Activated CD8-positive, alpha-beta memory T cell treated with anti-CD3 and anti-CD28 coated beads, Interleukin-2, amount 50 U/mL, for 4 hours (primary cell): Measurements from ENCODE around the gene SYAP1.
"Not testable (repeated sequence)": the region's sequence is repeated elsewhere in the genome, so short reads cannot be mapped to it uniquely, and the experiment has no call there.

ENCODE experiments used
- DNase-seq: peaks from one replicate; pipeline ENCODE4 v3.0.0-alpha.2; 2020

SYAP1 gene

DNA sequence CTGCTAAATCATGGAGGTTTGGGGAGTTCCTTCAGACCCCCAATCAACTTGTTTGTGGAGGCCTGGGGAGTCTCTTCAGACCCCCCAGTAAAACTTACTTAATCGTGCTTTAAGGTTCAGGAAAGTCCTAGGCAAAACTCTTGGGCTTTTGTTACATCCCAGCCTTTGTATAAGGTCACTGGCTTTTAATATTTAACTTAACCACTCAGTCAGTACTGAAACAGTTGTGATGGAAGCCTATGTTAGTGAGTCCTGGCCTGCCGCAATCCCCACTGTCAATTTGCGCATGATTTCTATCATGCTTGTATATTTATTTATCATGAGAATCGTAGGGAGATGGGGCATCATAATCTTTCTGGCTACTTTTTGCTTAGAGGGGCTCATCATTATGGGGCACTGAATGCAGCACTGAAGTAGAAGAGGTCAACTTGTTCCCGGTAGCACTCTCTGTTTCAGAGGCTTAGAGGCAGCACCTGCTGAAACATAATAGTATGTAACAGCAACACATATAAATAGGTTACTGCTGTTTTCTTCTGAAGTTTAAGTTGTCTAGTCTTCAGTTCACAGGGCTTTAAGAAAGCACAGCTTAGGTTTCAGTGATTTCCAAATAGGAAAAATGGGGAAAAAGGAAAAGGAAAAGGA is 7.1 kb downstream of the SYAP1 start:
- not testable (repeated sequence) for DNase-seq

DNA sequence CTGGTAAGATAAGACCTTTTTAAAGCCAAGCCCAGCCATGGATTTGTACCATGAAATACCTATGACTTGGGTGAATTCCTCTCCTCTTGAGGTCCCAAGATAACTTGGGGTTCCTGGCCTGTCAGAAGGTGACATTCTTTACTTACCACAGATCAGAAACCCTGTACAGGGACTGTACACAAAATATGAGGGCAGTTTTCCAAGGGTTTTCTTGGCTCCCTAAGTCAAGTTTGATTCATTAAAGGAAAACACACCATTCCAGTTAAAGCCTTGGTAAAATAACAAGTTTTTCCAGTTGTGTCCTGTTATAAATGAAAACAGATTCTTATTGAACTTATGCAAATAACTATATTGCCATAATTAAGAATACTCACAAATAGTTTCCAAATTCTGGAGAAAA is 8.2 kb downstream of the SYAP1 start:
- no peak for DNase-seq

DNA sequence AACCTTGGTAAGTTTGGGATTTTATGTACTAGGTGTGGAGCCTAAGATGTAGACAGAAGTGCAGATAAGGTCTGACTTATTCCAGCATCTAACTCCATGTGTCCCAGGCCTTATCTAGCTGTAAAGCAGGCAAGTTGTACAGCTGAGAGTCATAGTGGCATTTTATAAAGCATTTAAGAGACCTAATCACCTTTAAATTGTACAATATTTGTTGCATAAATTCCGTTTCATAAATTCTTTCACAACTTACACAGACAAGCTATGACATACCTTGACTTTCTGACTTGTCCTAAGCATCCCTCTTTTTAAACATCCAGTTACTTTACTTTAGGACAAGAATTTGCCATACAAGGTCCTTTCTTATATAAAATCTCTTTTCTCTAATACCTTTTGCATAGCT is 11.0 kb downstream of the SYAP1 start:
- DNase-seq, result no peak

GRCh38 chrX:16733013-16733412 is 13.6 kb downstream of the SYAP1 start:
- no peak for DNase-seq

GRCh38 chrX:16737024-16737423 is 17.6 kb downstream of the SYAP1 start:
- DNase-seq, result no peak

DNA sequence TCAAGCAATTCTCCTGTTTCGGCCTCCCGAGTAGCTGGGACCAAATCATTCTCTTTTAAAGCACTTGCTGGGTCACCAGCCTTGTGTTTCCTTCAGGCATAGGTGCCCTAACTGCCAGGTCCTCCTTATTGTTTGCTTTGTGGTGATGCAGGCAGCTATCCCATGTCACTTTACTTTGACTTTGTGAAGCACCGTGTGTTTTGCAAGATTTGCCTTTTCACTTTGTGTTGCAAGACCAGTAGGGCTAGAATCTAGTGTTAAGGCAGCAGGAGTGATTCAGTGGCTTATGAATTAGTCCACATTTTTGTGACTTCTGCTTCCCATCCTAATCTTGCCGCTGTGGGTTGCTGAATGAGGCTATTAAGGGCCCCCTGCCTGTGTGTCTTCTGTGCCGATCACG is 20.2 kb downstream of the SYAP1 start:
- no peak for DNase-seq

DNA sequence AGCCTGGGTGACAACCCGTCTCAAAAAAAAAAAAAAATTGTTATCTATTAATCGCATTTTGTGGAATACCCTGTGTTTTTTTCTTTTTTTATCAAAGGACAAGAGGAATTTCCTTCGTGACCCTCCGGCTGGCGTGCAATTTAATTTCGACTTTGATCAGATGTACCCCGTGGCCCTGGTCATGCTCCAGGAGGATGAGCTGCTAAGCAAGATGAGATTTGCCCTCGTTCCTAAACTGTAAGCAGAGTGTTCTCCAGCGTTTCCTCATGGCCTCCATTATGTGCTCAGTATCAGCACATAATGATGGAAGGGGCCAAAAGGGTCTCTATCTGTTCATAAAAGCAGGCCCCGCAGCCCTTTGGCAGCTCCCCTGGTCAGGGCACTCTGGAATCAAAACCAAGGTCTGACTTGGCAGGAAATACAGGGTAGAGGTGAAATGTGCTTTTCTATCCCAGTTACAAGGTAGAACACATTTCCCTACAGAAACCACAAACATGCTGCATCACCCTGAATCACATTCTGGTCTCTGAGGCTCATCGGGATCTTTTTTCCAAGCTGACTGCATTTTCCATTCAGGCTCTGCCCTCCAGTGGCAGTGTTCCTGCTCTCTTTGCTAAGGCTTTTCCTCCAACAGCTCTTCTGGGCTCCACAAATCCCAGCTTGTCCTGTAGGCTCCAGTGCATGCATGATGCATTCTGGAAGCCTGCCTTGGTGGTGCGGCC is 24.4 kb downstream of the SYAP1 start:
- DNase-seq, result no peak

DNA sequence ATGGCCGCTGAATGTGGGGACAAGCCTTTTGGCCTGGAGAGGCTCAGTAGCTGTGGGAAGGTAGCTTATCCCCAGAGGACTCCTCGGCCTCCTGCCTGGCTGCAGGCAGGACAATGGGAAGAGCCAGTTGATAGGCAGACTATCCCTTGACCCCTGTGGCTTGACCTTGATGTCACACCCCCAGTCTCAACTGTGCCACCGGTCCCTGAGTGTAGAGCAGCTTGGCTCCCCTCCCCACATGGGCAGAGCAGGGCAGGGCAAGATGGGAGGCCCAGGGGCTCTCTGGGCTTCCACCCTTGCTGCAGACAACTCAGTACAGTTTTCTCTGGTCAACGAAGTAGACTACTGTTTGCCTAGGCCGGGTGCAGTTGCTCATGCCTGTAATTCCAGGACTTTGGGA is 25.7 kb downstream of the SYAP1 start:
- no peak for DNase-seq

DNA sequence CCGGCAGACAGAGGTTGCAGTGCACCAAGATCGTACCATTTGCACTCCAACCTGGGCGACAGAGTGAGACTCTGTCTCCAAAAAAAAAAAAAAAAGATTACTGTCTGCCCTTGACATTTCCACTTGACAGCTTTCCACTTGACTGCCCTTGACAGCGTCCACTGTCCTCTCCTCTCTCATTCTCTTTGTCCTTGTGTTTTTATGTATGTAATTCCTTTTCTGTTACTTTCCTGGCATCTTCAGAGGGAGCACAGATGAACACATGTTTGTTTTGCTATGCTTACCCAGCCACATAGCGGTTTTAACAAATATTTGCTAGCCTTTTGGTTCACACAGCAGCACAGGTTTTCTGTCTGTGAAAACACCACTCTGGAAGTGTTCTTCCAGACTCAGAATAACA is 26.2 kb downstream of the SYAP1 start:
- DNase-seq, result no peak

- DNase-seq, result no peak
Measured at GRCh38 chrX:16748425-16748824, 29.0 kb downstream of the SYAP1 start.

DNA sequence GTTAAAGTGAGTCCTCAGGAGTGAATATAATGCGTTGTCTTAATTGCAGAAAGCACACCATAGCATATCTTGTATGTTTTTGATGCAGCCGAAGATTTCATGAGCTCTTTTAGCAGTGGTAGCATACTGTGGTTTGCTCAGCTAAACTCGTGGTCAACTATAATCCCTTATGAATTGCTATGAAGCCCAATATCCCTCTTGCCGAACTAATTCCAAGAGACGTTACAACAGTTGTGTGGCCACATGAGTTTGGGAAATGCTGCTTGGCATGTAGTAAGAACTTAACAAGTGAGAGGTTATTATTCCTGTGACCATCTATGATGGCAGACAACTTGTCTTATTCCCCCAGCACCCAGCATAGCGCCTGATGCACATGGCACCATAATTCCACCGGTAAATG is 30.7 kb downstream of the SYAP1 start:
- DNase-seq, result no peak

- DNase-seq, result no peak
Measured at GRCh38 chrX:16754019-16754418, 34.6 kb downstream of the SYAP1 start.

DNA sequence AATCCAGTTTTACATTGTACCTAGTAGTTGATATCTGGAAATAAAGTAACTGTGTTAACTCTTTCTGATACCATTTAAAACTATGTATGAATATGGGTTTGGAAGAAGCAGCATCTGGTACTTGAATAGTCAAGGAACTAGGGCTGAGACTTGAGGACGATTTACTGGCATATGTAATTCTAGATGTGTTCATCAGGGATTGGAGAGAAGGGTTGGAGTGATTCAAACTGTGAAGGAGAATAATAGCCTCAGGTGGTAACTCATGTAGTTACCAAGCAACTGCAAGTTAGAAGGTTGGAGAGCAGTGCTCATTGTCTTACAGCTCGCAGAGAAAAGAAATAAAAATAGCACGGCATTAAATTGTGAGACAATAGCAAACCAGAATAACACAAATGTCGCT is 37.3 kb downstream of the SYAP1 start:
- no peak for DNase-seq

DNA sequence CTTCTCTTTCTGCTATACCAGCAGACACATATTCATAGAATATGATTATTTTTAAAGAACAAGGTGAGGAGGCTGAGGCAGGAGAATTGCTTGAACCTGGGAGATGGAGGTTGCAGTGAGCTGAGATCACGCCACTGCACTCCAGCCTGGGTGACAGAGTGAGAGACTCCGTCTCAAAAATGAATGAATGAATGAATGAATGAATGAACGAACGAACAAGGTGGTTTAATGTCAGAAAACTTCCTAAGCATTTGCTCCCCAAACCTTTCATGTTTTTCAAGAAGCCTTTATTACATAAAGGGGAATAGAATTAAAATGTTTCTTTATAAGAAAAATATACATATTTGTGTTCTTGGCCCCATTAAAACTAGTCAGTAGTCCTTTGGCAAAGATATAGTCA is 42.1 kb downstream of the SYAP1 start:
- not testable (repeated sequence) for DNase-seq

- DNase-seq, result no peak
Measured at GRCh38 chrX:16762579-16762978, 43.2 kb downstream of the SYAP1 start.

DNA sequence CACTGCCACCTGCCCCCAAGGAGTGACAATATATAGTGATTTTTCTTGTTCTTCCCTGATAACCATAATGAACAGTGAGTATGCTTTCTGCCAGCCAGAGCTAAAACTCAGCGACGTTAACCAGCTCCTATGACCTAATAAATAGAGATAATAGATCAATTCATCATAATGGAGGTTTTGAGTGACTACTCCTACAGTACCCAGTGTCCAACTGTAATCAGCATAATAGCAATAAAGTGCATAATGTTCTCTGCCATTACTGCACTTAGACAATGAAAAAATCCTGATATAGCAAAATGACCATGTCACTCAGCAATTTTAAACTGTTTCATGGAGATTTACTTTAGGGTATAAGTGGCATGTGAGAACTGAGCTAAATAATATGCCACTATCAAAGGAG is 46.2 kb downstream of the SYAP1 start:
- no peak for DNase-seq

DNA sequence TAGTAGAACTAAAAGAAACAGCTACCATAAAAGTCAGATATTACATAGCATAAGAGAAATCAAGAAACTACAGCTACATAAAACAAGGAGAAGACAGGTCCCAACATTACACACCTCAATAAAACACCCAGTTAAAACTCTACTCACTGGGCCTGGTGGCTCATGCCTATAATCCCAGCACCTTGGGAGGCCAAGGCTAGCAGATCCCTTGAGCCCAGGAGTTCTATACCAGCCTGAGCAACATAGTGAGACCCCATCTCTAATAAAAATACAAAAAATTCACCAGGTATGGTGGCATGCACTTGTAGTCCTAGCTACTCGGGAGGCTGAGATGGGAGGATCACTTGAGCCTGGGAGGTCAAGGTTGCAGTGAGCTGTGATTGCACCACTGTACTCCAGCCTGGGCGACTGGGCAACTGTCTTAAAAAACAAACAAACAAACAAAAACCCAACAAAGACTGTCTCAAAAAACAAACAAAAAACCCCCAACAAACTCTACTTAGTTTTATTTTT is 51.6 kb downstream of the SYAP1 start:
- no peak for DNase-seq

GRCh38 chrX:16771483-16772398 is 52.3 kb downstream of the SYAP1 start:
- DNase-seq, result no peak

GRCh38 chrX:16772460-16772859 is 53.0 kb downstream of the SYAP1 start:
- DNase-seq, result no peak

- DNase-seq, result no peak
Measured at GRCh38 chrX:16774746-16775145, 55.3 kb downstream of the SYAP1 start.

GRCh38 chrX:16778545-16778944 is 59.1 kb downstream of the SYAP1 start:
- DNase-seq, result no peak

- no peak for DNase-seq
Measured at GRCh38 chrX:16778993-16779392, 59.6 kb downstream of the SYAP1 start.

- DNase-seq, result not testable (repeated sequence)
Measured at GRCh38 chrX:16779815-16780214, 60.4 kb downstream of the SYAP1 start.

DNA sequence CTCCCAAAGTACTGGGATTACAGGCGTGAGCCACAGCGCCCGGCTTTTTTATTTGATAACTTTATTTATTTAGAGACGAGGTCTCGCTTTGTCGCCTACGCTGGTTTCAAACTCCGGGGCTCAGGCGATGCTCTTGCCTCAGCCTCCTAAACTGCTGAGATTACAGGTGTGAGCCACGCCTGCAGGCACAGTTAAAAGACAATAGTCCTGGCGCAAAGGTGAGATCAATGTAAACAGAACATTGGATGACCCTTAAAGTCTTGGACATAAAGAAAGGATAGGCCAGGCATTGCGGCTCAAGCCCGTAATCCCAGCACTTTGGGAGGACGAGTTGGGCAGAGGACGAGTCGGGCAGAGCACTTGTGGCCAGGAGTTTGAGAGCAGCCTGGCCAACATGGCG is 64.0 kb downstream of the SYAP1 start:
- no peak for DNase-seq
